Measurements from ENCODE around the gene TPGS1. TPM values are rescaled to one million over a fixed set of nuclear protein-coding genes. Genes with fewer than 3 reads are reported as not detected.

Gene TPGS1
- total RNA-seq, 2 experiments from 2014 or later, result 20.1 to 20.7 TPM

DNA sequence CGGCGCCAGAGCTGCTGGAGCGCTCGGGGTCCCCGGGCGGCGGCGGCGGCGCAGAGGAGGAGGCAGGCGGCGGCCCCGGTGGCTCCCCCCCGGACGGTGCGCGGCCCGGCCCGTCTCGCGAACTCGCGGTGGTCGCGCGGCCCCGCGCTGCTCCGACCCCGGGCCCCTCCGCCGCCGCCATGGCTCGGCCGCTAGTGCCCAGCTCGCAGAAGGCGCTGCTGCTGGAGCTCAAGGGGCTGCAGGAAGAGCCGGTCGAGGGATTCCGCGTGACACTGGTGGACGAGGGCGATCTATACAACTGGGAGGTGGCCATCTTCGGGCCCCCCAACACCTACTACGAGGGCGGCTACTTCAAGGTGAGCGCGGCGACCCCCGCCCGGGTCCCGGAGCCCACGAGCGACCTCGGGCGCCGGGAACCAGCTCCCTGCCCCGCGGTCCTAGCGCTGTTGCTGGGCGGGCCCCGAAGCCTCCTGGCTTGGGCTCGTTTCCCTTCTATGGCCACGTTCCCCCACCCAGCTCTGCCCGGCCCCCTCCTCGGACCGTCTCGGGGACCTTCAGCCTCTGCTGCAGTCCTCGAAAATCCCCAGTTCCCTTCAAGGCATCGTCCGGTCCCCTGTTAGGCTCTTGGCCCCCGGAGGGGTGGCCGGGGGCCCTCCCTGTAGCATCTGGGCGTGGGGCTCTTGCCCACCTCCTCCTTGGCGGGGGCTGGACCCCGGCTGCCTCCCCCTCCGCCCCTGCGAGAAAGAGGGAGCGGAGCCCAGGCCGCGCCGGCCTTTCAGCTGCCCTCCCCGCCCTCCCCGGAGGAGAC is 24.7 kb downstream of the TPGS1 start, which contains the start of gene CDC34:
TSS of gene CDC34 (plus strand) at position 8 of the 808 bp plus-strand sequence. CDS start at position 180, 172 bp downstream.
- Mint-ChIP-seq H3K4me1 (ENCODE audit: low read depth) (peaks cover 22% of the 10 kb centered on the region), H3K27ac (peak within 1 kb of the TSS; percentile 89), H3K9me3 (ENCODE audit: insufficient read depth) (no peaks in the 10 kb centered on the region), H3K27me3 (ENCODE audit: low read depth) (no peaks in the 10 kb centered on the region), H3K4me3 (peak within 1 kb of the TSS; percentile 82), H3K36me3 (ENCODE audit: low read depth) (peaks cover 10% of the 10 kb centered on the region)
- ChIA-PET CTCF (interaction anchor here (0.7 to 6.1 kb wide), 9 partner anchors 10 to 78 kb away, joined by 3 to 87 read pairs (median 5); partner anchors contain the start of genes GZMM and TPGS1), POLR2A (interaction anchor here (1.2 to 3.2 kb wide), 8 partner anchors 10 to 40 kb away, joined by 3 to 19 read pairs (median 8); partner anchors contain the start of genes BSG, GZMM and TPGS1)
- ATAC-seq (peak; percentile 3), DNase-seq (no peak)

DNA sequence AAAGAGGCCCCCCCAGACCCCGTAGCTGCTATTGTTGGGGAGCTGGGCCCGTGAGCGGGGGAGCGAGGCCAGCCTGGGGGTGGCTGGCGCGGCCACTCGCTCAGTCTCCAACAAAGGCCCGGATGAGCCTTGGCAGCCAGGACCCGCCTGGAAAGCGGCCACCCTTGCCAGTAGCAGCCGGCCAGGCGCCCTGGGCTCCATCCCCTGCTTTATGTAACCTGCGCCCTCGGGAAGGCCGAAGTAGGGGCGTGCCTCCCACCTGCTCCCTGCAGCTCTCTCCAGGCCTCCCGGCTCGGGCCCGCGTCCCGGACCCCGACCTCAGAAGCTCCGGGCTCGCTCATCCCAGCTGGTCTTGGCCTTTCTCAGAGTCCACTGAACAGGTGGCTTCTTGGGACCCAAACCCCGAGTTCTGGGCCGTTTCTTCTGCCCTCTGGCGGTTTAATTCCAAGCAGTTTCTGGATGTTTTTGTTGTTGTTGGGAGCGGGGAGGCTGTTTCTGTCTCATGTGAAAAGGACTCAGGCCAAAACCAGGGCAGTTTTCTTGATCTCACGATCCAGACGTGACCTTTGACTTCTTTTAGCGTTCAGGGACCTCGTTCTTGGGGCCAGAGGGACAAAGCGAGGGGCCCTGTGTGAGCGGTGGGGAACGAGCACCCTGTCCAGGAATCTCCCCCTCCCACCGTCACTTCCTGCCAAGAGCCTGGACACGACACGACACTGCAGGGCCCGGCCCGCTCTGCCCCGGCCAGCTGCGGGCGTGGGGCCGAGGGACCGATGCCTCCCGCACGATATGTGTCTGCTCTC is 25.5 kb downstream of the TPGS1 start:
- Mint-ChIP-seq H3K9me3 (ENCODE audit: insufficient read depth) (no peaks in the 10 kb centered on the region), H3K27me3 (ENCODE audit: low read depth) (no peaks in the 10 kb centered on the region), H3K4me3 (peak overlapping the region; percentile 82), H3K27ac (peak overlapping the region; percentile 81), H3K36me3 (ENCODE audit: low read depth) (peaks cover 10% of the 10 kb centered on the region), H3K4me1 (ENCODE audit: low read depth) (peaks cover 22% of the 10 kb centered on the region)
- CTCF ChIA-PET, result interaction anchor here (1.3 to 6.1 kb wide), 6 partner anchors 9 to 77 kb away, joined by 4 to 87 read pairs (median 6); partner anchors contain the start of gene TPGS1
- ATAC-seq (peak; percentile 1), DNase-seq (peak; percentile 63)
- POLR2A ChIA-PET, result interaction anchor here (1.1 to 3.2 kb wide), 7 partner anchors 11 to 39 kb away, joined by 3 to 19 read pairs (median 9); partner anchors contain the start of genes BSG, GZMM and TPGS1

DNA sequence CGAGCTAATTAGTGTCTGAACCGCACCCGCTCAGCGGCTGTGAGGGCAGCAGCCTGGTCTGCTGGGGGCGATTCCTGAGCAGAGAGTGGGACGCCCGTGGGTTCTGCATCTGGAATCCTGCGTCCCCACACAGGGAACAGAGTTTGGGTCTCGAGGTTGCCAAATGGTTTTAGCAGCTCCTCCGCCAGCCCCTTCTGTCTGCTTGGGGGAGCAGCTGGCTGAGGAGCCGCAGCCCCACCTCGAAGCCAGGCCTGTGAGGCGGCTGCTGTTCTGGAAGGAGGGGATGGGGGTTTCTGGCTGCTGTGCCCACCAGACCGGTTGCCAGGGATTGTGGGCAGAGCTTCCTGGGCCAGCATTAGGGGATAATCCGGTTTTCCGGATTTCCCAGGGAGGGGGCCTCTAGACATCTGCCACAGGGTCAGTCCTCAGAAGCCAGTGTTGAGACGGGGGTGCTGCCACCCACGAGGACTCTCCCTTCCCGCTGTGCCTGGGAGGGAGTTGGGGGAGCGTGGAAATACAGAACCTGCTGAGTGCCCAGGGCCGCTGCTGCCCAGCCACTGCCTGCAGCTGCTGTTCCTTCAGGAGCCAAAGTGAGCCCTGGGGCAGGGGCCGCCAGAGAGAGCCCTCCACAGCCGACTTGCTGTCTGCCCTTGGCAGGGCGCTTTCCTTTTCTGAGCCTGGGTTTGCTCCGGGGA is 26.2 kb downstream of the TPGS1 start:
- H3K27ac Mint-ChIP-seq, result peak overlapping the region; percentile 25
- ATAC-seq, result no peak
- no peak for DNase-seq
- H3K36me3 Mint-ChIP-seq (ENCODE audit: low read depth), result peaks cover 13% of the 10 kb centered on the region
- ChIA-PET POLR2A (interaction anchor here (1.1 to 3.2 kb wide), 3 partner anchors 12 to 39 kb away, joined by 3 to 19 read pairs (median 14); partner anchors contain the start of gene BSG), CTCF (interaction anchor here (1.8 to 6.1 kb wide), 3 partner anchors 9 to 27 kb away, joined by 7 to 87 read pairs (median 24); partner anchors contain the start of gene TPGS1)
- peaks cover 22% of the 10 kb centered on the region for H3K4me1 Mint-ChIP-seq (ENCODE audit: low read depth)
- no peaks in the 10 kb centered on the region for H3K9me3 Mint-ChIP-seq (ENCODE audit: insufficient read depth)
- H3K4me3 Mint-ChIP-seq, result peak overlapping the region; percentile 82
- H3K27me3 Mint-ChIP-seq (ENCODE audit: low read depth), result no peaks in the 10 kb centered on the region

DNA sequence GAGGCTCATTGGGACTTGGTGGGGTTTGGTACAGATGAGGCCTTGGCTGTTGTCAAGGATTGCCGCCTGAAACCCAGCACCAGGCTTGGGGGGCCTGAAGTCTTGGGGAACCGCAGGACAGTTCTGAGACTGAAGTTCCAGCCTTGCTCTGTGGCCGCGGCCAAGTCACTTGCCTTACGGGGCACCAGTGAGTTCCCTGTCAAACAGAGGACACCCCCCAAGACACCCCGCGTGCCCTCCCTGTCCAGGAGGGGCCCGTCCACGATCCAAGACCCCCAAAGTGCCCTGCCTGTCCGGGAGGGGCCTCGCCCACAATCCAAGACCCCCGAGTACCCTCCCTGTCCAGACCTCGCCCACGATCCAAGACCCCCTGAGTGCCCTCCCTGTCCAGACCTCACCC is 26.8 kb downstream of the TPGS1 start:
- DNase-seq (no peak), ATAC-seq (no peak)
- Mint-ChIP-seq H3K27ac (no peak overlapping the region), H3K4me1 (ENCODE audit: low read depth) (peaks cover 22% of the 10 kb centered on the region), H3K4me3 (peak overlapping the region; percentile 82), H3K9me3 (ENCODE audit: insufficient read depth) (no peaks in the 10 kb centered on the region), H3K36me3 (ENCODE audit: low read depth) (peaks cover 15% of the 10 kb centered on the region), H3K27me3 (ENCODE audit: low read depth) (no peaks in the 10 kb centered on the region)
- POLR2A ChIA-PET, result no interaction called here
- CTCF ChIA-PET, result interaction anchor here (3.9 to 6.1 kb wide), 2 partner anchors 23 to 27 kb away, joined by 24 to 87 read pairs; partner anchors contain the start of gene TPGS1

DNA sequence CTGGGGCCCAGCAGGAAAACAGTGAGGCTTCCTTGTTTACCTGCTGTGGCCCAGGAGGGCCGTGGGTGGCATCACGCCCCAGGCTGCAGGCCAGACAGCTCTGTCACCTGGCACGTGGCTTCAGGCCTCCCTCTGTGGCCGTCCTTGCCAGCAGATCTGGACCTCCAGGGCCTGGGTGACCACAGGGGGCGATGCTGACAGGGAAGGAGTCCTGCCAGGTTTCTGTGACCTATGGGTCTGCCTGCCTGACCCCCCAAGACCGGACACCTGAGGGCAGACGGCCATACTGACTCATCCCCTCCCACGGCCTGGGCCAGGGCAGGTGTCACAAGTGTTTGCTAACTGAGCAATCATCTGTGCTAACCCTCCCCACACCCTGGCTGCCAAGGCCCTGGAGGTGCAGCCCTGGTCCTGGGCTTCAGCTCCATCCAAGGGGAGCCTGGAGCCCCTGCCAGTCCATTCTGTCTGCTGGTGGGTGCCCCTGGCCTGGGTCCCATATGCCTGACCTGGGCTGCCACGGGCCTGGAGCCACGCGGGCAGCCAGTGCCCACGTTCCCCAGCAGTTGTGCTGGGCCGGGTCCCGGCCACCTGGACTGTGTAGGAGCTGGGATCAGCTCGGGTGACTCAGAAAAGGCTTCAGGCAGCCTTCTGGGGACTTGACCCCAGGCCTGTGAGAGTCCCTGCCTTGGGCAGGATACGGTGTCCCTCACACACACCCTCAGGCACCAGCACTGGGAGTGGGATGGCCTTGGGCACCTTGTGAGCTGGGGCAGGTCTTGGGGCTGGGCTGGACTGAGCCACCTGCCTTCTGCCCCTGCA is 27.9 kb downstream of the TPGS1 start:
- H3K4me3 Mint-ChIP-seq, result peak overlapping the region; percentile 40
- H3K9me3 Mint-ChIP-seq (ENCODE audit: insufficient read depth), result no peaks in the 10 kb centered on the region
- H3K4me1 Mint-ChIP-seq (ENCODE audit: low read depth), result peaks cover 20% of the 10 kb centered on the region
- DNase-seq (no peak), ATAC-seq (no peak)
- ChIA-PET CTCF (no interaction called here), POLR2A (interaction anchor here (0.7 kb wide), 1 partner anchor 9 kb away, joined by 3 read pairs; the partner anchor contains the start of gene GZMM)
- H3K27me3 Mint-ChIP-seq (ENCODE audit: low read depth), result no peaks in the 10 kb centered on the region
- H3K27ac Mint-ChIP-seq, result peak overlapping the region; percentile 63
- peaks cover 15% of the 10 kb centered on the region for H3K36me3 Mint-ChIP-seq (ENCODE audit: low read depth)

DNA sequence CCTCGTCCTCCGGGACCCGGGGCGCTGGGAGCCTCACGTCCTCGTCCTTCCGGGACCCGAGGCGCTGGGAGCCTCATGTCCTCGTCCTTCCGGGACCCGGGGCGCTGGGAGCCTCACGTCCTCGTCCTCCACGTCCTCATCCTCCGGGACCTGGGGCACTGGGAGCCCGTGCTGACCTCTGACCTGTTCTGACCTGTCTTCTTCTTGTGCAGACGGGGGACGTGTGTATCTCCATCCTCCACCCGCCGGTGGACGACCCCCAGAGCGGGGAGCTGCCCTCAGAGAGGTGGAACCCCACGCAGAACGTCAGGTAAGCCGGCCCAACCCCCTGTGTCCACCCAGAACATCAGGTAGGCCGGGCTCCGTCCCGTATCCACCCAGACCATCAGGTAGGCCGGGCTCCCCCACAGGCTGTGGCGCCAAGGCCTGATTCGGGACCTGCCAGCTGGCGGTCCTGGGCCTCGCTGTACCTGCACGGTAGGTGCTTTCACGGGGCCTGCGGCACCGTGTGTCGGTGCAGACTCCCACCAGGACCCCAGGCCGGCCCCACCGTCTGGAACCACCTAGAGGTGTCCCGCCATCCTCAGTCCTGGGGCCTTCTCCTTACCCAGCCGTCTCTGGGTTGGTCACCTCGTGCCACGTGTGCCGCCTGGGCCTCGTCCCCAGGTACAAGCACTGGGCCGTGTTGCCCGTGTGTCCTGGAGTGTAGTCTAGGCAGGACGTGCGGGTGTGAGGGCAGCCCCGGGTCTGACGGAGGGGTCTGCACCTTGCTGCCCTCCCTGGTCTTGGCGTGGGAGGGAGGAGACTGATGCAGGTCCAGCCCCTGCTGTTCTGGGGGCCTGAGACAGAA is 29.0 kb downstream of the TPGS1 start:
- POLR2A ChIA-PET, result no interaction called here
- CTCF ChIA-PET, result no interaction called here
- ATAC-seq, result no peak

DNA sequence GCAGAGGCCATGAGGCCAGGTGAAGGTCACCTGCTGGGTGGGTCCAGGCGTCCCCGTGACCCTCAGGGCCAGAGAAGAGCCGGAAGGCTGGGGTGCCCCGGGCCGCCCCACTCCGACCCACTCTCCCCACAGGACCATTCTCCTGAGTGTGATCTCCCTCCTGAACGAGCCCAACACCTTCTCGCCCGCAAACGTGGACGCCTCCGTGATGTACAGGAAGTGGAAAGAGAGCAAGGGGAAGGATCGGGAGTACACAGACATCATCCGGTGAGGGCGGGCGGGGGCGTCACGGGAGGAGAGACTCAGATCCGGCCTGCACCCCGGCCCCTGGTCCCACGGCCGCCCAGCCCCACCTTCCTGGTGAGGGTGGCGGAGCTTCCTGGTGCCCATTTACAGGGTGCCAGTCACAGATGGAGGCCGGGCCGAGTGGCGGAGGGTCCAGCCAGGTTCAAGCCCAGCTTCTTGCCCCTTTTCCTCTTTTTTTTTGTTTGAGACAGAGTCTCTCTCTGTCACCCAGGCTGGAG is 29.6 kb downstream of the TPGS1 start:
- ATAC-seq, result no peak
- ChIA-PET CTCF (no interaction called here), POLR2A (no interaction called here)
- DNase-seq, result no peak
- H3K36me3 Mint-ChIP-seq (ENCODE audit: low read depth), result peaks cover 17% of the 10 kb centered on the region
- H3K4me3 Mint-ChIP-seq, result no peak overlapping the region
- no peak overlapping the region for H3K27ac Mint-ChIP-seq
- H3K4me1 Mint-ChIP-seq (ENCODE audit: low read depth), result peaks cover 15% of the 10 kb centered on the region
- no peaks in the 10 kb centered on the region for H3K27me3 Mint-ChIP-seq (ENCODE audit: low read depth)
- no peaks in the 10 kb centered on the region for H3K9me3 Mint-ChIP-seq (ENCODE audit: insufficient read depth)

More for the DNA sequence above, 29.0 kb downstream of the TPGS1 start:
- Mint-ChIP-seq H3K9me3 (ENCODE audit: insufficient read depth) (no peaks in the 10 kb centered on the region), H3K27ac (no peak overlapping the region), H3K27me3 (ENCODE audit: low read depth) (no peaks in the 10 kb centered on the region), H3K36me3 (ENCODE audit: low read depth) (peaks cover 15% of the 10 kb centered on the region), H3K4me3 (no peak overlapping the region), H3K4me1 (ENCODE audit: low read depth) (peaks cover 15% of the 10 kb centered on the region)
- no peak for DNase-seq

DNA sequence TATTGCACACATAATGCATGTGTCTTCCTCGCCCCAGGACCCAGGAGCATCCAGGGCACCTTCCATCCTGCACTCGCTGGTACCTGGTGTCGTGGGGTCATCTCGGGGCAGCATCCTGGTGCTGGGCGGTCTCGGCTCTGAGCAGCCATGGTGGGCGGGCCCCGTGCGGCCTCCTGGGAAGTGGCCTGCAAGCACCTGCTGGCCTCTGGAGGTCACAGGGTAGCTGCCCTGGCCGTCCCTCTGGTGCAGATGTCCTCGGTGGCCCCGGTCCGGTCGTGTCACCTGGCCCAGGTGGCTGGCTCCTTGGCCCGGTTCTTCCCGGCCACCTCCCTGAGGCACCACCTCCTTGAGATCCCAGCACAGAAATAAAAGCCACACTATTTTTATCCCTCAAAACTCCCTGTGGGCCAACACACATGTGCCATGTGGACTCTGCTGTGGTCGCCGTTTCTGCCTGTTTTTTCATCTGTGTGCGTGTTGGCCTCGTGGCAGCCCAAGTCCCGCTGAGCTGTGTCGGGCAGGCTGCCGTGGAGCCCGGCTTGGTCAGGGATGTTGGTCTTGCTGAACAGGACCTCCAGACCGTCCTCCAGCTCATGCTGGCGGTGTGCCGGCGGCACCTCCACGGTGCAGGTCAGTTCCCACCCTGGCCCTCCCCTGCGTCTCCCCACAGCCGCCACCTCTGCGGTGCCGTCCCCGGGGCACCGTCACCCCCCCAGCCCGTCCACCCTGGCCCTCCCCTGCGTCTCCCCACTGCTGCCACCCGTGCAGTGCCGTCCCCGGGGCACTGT is 31.5 kb downstream of the TPGS1 start:
- ChIA-PET CTCF (no interaction called here), POLR2A (no interaction called here)
- Mint-ChIP-seq H3K27ac (no peak overlapping the region), H3K27me3 (ENCODE audit: low read depth) (no peaks in the 10 kb centered on the region), H3K9me3 (ENCODE audit: insufficient read depth) (no peaks in the 10 kb centered on the region), H3K4me3 (no peak overlapping the region), H3K4me1 (ENCODE audit: low read depth) (peaks cover 15% of the 10 kb centered on the region), H3K36me3 (ENCODE audit: low read depth) (peaks cover 20% of the 10 kb centered on the region)
- ATAC-seq (no peak), DNase-seq (no peak)

- Mint-ChIP-seq H3K9me3 (ENCODE audit: insufficient read depth) (no peaks in the 10 kb centered on the region), H3K4me3 (no peak overlapping the region), H3K4me1 (ENCODE audit: low read depth) (peaks cover 18% of the 10 kb centered on the region), H3K27ac (no peak overlapping the region), H3K36me3 (ENCODE audit: low read depth) (peaks cover 20% of the 10 kb centered on the region), H3K27me3 (ENCODE audit: low read depth) (no peaks in the 10 kb centered on the region)
- ATAC-seq (no peak), DNase-seq (no peak)
- ChIA-PET POLR2A (no interaction called here), CTCF (no interaction called here)
Observed at GRCh38 chr19:539429-540030, 32.2 kb downstream of the TPGS1 start.

Measured in activated CD8-positive, alpha-beta T cell treated with anti-CD3 and anti-CD28 coated beads, Interleukin-2, amount 10 ng/mL, durations not matched to agents 7 days and 5 days (primary cell).